Mucosa of stomach (tissue), 1 donor: ENCODE results near the gene LRRC63.

Experiments used
- H3K27me3 ChIP-seq: one replicate; pipeline ENCODE4 v1.7.0; 2013; ENCODE audit warnings: mild to moderate bottlenecking, low read length; ENCODE audit not compliant: control insufficient read depth, insufficient read depth
- H3K36me3 ChIP-seq: one replicate; pipeline ENCODE4 v1.7.0; 2013; ENCODE audit warnings: low read length; ENCODE audit not compliant: control insufficient read depth, insufficient read depth
- H3K4me1 ChIP-seq: one replicate; pipeline ENCODE4 v1.7.0; 2013; ENCODE audit warnings: mild to moderate bottlenecking, low read length; ENCODE audit not compliant: control insufficient read depth, insufficient read depth
- H3K4me3 ChIP-seq: one replicate; pipeline ENCODE4 v1.7.0; 2013; ENCODE audit warnings: low read length
- H3K9ac ChIP-seq: one replicate; pipeline ENCODE4 v1.7.0; 2013; ENCODE audit warnings: mild to moderate bottlenecking, low read length, moderate library complexity
- H3K9me3 ChIP-seq: one replicate; pipeline ENCODE4 v1.7.0; 2013; ENCODE audit warnings: mild to moderate bottlenecking, low read length, moderate library complexity; ENCODE audit not compliant: control insufficient read depth
- donor health status: Pancreatic carcinoma.

LRRC63 gene

GRCh38 chr13:46318986-46319385, 107.3 kb downstream of the LRRC63 start:
- Histone ChIP-seq H3K4me3 (no peak overlapping the region), H3K9me3 (no peaks in the 10 kb centered on the region), H3K4me1 (no peaks in the 10 kb centered on the region), H3K27me3 (no peaks in the 10 kb centered on the region), H3K9ac (no peak overlapping the region), H3K36me3 (no peaks in the 10 kb centered on the region)

- H3K27me3 ChIP-seq, result no peaks in the 10 kb centered on the region
- H3K9me3 ChIP-seq, result no peaks in the 10 kb centered on the region
- H3K36me3 ChIP-seq, result no peaks in the 10 kb centered on the region
- no peak overlapping the region for H3K9ac ChIP-seq
- H3K4me3 ChIP-seq, result no peak overlapping the region
- no peaks in the 10 kb centered on the region for H3K4me1 ChIP-seq
Measured at GRCh38 chr13:46320406-46320805, 108.7 kb downstream of the LRRC63 start.

DNA sequence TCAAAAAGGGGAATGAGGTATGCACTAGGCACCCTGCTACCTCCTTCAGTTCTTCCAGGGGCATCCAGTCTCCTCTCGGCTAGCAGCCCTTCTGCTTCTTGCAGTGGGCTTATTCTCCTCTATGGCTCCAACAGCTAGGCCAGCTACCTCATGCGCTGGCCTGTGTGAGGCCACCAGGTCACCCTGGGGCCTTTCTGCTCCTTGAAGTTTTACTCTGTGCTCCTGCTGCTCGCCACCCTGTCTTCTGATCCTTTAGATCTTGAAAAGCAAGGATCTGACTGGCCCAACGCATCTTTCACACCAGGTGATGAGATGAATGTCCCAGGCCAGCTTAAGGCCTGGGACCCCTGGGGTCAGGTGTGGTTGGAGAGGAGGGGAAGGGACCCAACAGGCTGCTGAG, 109.1 kb downstream of the LRRC63 start:
- H3K4me1 ChIP-seq, result no peaks in the 10 kb centered on the region
- no peak overlapping the region for H3K9ac ChIP-seq
- H3K9me3 ChIP-seq, result no peaks in the 10 kb centered on the region
- H3K36me3 ChIP-seq, result no peaks in the 10 kb centered on the region
- no peak overlapping the region for H3K4me3 ChIP-seq
- H3K27me3 ChIP-seq, result no peaks in the 10 kb centered on the region

DNA sequence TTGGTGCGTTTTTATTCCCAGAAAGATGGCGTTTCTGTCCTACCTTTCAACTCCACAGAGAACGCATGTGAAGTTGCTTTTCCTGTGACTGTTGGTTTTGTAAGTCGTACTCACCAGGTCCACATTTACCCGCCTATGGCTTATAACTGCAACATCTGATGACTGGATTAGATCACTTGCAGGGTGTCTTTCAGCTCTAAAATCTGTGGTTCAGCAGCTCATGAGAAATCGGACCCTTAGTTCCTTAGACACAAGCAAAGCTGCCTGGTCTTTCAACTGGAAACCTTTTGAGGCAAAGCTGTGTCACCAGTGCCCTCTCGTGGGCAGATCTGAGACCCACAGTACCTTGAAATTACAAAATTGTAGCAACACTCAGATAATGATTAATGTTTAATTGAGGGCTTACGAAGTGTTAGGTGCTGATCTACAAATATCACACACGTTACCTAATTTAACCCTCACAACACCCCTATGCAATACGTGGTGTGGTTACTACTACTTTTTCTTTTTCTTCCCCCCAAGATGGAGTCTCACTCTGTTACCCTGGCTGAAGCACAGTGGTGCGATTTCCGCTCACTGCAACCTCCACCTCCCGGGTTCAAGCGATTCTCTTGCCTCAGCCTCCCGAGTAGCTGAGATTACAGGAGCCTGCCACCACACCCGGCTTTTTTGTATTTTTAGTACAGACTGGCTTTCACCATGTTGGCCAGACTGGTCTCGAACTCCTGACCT, 109.9 kb downstream of the LRRC63 start:
- H3K27me3 ChIP-seq, result no peaks in the 10 kb centered on the region
- no peaks in the 10 kb centered on the region for H3K9me3 ChIP-seq
- H3K4me3 ChIP-seq, result no peak overlapping the region
- no peak overlapping the region for H3K9ac ChIP-seq
- no peaks in the 10 kb centered on the region for H3K4me1 ChIP-seq
- no peaks in the 10 kb centered on the region for H3K36me3 ChIP-seq

GRCh38 chr13:46324976-46325375, 113.2 kb downstream of the LRRC63 start:
- H3K36me3 ChIP-seq, result no peaks in the 10 kb centered on the region
- H3K27me3 ChIP-seq, result no peaks in the 10 kb centered on the region
- H3K4me1 ChIP-seq, result no peaks in the 10 kb centered on the region
- H3K9me3 ChIP-seq, result no peaks in the 10 kb centered on the region
- H3K4me3 ChIP-seq, result no peak overlapping the region
- no peak overlapping the region for H3K9ac ChIP-seq
